Subcutaneous abdominal adipose tissue (tissue), 5 donors: ENCODE measurements around the gene TCEANC.
"Not testable (repeated sequence)": the region's sequence is repeated elsewhere in the genome, so short reads cannot be mapped to it uniquely, and the experiment has no call there.

ENCODE experiments used
- H3K27ac ChIP-seq: one replicate; pipeline ENCODE4 v1.7.0; 2013; ENCODE audit warnings: low read depth, mild to moderate bottlenecking, inconsistent platforms, low read length, moderate library complexity
- H3K27me3 ChIP-seq, 5 donors: one replicate each; pipeline ENCODE4 v1.7.0; 2013; ENCODE audit warnings: low read length in 5 of 5, inconsistent platforms in 1 of 5; ENCODE audit not compliant: control insufficient read depth in 5 of 5, insufficient read depth in 4 of 5
- H3K36me3 ChIP-seq, 5 donors: one replicate each; pipeline ENCODE4 v1.7.0; 2013; ENCODE audit warnings: low read length in 5 of 5; ENCODE audit not compliant: control insufficient read depth in 5 of 5, insufficient read depth in 5 of 5
- H3K4me1 ChIP-seq, 5 donors: one replicate each; pipeline ENCODE4 v1.7.0; 2013; ENCODE audit warnings: low read length in 5 of 5, mild to moderate bottlenecking in 3 of 5, moderate library complexity in 1 of 5; ENCODE audit not compliant: control insufficient read depth in 5 of 5, insufficient read depth in 5 of 5
- H3K4me3 ChIP-seq, 5 donors: one replicate each; pipeline ENCODE4 v1.7.0; 2013; ENCODE audit warnings: low read length in 5 of 5, low read depth in 1 of 5
- H3K9ac ChIP-seq, 5 donors: one replicate each; pipeline ENCODE4 v1.7.0; 2013; ENCODE audit warnings: low read length in 5 of 5, mild to moderate bottlenecking in 4 of 5, moderate library complexity in 3 of 5
- H3K9me3 ChIP-seq, 5 donors: one replicate each; pipeline ENCODE4 v1.7.0; 2013; ENCODE audit warnings: low read length in 5 of 5; ENCODE audit not compliant: control insufficient read depth in 5 of 5
- donor health status: healthy.
- donor health status: healthy.
- donor health status: healthy.
- donor health status: healthy.
- donor health status: healthy.

TCEANC gene

DNA sequence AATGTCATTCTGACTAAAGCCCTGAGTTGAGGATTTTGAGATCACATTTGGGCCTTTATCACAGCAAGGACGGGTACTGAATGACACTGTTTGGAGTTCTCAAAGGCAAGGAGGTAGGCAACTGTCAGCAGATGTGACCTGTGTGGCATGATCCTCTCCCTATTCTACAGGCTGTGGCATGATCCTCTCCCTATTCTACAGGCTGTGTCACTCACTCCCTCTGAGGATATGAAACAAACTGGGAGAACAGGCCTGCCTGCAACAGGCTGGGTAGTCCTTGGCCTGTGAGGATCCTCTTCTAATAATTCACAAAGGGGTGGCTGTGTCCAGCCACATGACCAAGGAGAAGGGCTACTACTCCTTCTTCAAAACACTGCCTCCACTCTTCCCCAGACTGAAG is 14.9 kb upstream of the TCEANC start:
- Histone ChIP-seq H3K27ac (no peak overlapping the region), H3K36me3 (no peaks in the 10 kb centered on the region), H3K4me1 (no peaks in the 10 kb centered on the region), H3K9me3 (peaks cover 3 to 23% (median 14%) of the 10 kb centered on the region in 5 donors), H3K9ac (no peak overlapping the region), H3K27me3 (peaks cover 0 to 17% (median 8%) of the 10 kb centered on the region in 5 donors), H3K4me3 (no peak overlapping the region)

- Histone ChIP-seq H3K4me1 (no peaks in the 10 kb centered on the region), H3K9ac (no peak overlapping the region), H3K36me3 (no peaks in the 10 kb centered on the region), H3K9me3 (peaks cover 3 to 23% (median 14%) of the 10 kb centered on the region in 5 donors), H3K27ac (no peak overlapping the region), H3K4me3 (no peak overlapping the region), H3K27me3 (peaks cover 0 to 17% (median 8%) of the 10 kb centered on the region in 5 donors)
Observed at GRCh38 chrX:13638826-13639225, 14.1 kb upstream of the TCEANC start.

- not testable (repeated sequence) for H3K4me1 ChIP-seq, H3K36me3 ChIP-seq, H3K9ac ChIP-seq, H3K4me3 ChIP-seq, H3K27ac ChIP-seq
- Histone ChIP-seq H3K27me3 (peaks cover 0 to 15% (median 7%) of the 10 kb centered on the region in 5 donors), H3K9me3 (peaks cover 3 to 12% (median 10%) of the 10 kb centered on the region in 5 donors)
Observed at GRCh38 chrX:13641684-13642083, 11.3 kb upstream of the TCEANC start.

DNA sequence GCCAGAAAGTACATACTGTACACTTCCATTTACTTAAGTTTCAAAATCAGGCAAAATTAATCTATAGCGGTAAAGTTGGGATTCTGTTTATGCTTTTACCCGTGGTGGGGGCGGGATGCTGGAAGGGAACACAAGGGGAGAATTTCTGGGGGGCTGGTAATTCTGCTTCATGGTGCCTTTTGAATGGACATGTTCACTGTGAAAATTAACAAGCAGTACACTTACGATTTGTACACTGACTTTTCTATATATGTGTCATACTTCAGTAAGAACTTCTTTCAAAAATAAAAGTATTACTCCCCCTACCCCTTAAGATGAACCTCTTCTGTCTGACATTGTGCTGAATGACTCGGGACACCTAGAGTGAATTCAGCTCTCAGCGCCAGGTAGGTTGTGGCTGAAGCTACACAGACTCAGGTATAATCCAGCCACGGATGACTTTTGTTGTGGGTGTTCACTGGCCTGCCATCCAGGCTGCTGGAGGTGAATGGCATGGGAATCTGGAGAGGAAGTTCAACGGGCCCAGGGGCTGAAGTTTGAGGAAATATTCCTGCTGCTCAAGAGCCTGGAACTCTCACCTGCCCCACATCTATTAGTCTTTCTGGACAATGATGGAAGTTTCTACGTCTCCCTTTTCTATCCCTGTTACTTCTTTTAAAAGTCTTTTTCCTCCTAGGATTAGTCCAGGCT is 7.3 kb upstream of the TCEANC start:
- peaks cover 0 to 10% (median 8%) of the 10 kb centered on the region in 5 donors for H3K27me3 ChIP-seq
- H3K9me3 ChIP-seq, result no peaks in the 10 kb centered on the region
- no peak overlapping the region for H3K4me3 ChIP-seq
- H3K27ac ChIP-seq, result no peak overlapping the region
- H3K9ac ChIP-seq, result no peak overlapping the region
- H3K4me1 ChIP-seq, result peaks cover 0 to 6% (median 0%) of the 10 kb centered on the region in 5 donors
- H3K36me3 ChIP-seq, result no peaks in the 10 kb centered on the region

- Histone ChIP-seq H3K4me1 (peaks cover 0 to 6% (median 0%) of the 10 kb centered on the region in 5 donors), H3K27me3 (peaks cover 0 to 9% (median 8%) of the 10 kb centered on the region in 5 donors), H3K36me3 (no peaks in the 10 kb centered on the region), H3K9me3 (no peaks in the 10 kb centered on the region), H3K4me3 (no peak overlapping the region), H3K9ac (no peak overlapping the region), H3K27ac (no peak overlapping the region)
Observed at GRCh38 chrX:13646154-13646549, 6.8 kb upstream of the TCEANC start.

- Histone ChIP-seq H3K27me3 (peaks cover 0 to 10% (median 8%) of the 10 kb centered on the region in 5 donors), H3K4me1 (peaks cover 6 to 13% (median 6%) of the 10 kb centered on the region in 5 donors), H3K9me3 (peaks cover 0 to under 1% (median 0%) of the 10 kb centered on the region in 5 donors), H3K4me3 (no peak overlapping the region), H3K9ac (no peak overlapping the region), H3K27ac (peak overlapping the region; percentile 39), H3K36me3 (no peaks in the 10 kb centered on the region)
Observed at GRCh38 chrX:13647709-13648212, 5.2 kb upstream of the TCEANC start.

GRCh38 chrX:13648336-13648735 is 4.6 kb upstream of the TCEANC start:
- H3K9me3 ChIP-seq, H3K4me3 ChIP-seq, H3K9ac ChIP-seq, H3K36me3 ChIP-seq: not testable (repeated sequence)
- peak overlapping the region; percentile 39 for H3K27ac ChIP-seq
- H3K4me1 ChIP-seq, result peaks cover 7 to 19% (median 10%) of the 10 kb centered on the region in 5 donors
- H3K27me3 ChIP-seq, result peaks cover 0 to 13% (median 8%) of the 10 kb centered on the region in 5 donors

DNA sequence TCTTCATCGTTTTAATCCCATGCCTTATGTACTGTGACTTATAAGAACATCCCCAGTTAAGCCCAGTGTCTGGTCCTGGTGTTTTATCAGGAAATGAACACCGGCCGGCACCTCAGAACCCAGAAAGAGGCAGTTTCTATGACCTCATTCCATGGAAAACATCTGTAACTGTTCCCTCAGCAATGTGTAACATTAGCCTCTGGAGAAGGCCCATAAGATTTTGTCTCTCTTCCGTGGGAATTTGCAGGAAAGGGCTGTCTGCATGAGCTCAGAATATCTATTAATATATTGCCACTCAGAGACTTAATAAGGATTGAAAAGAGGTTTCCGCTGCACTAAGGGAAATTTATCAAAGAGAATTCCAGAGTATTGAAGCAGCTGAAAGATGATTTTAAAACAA is 3.1 kb upstream of the TCEANC start:
- H3K36me3 ChIP-seq, result peaks cover 0 to 2% (median 0%) of the 10 kb centered on the region in 5 donors
- no peak overlapping the region for H3K4me3 ChIP-seq
- peaks cover 0 to 13% (median 6%) of the 10 kb centered on the region in 5 donors for H3K27me3 ChIP-seq
- H3K27ac ChIP-seq, result no peak overlapping the region
- H3K9ac ChIP-seq, result no peak overlapping the region
- peaks cover 12 to 25% (median 17%) of the 10 kb centered on the region in 5 donors for H3K4me1 ChIP-seq
- H3K9me3 ChIP-seq, result peaks cover 0 to 2% (median 0%) of the 10 kb centered on the region in 5 donors

DNA sequence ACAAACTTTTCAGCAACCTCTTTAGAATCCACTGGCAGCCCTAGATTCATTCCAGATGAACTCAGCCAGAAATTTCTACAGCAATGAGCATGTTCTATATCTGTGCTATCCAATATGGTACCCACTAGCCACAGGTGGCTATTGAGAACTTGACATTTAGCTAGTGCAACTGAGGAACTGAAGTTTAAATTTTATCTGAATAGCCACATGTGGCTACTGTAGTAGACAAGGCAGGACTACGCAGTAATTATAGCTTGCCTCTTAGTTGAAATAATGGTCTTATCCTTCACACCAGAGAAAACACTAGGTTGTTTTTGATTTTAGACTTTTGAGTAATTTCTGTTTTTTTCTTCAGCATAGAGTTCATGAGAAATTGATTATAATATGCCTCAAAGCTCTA is 2.6 kb upstream of the TCEANC start:
- no peak overlapping the region for H3K9ac ChIP-seq
- H3K4me3 ChIP-seq, result no peak overlapping the region
- H3K27me3 ChIP-seq, result peaks cover 0 to 13% (median 6%) of the 10 kb centered on the region in 5 donors
- peaks cover 0 to 2% (median 0%) of the 10 kb centered on the region in 5 donors for H3K9me3 ChIP-seq
- no peak overlapping the region for H3K27ac ChIP-seq
- H3K4me1 ChIP-seq, result peaks cover 12 to 25% (median 17%) of the 10 kb centered on the region in 5 donors
- peaks cover 0 to 2% (median 0%) of the 10 kb centered on the region in 5 donors for H3K36me3 ChIP-seq

- Histone ChIP-seq H3K4me1 (peaks cover 12 to 25% (median 17%) of the 10 kb centered on the region in 5 donors), H3K9ac (no peak overlapping the region), H3K27ac (no peak overlapping the region), H3K36me3 (peaks cover 0 to 4% (median 0%) of the 10 kb centered on the region in 5 donors), H3K27me3 (peaks cover 0 to 13% (median 6%) of the 10 kb centered on the region in 5 donors), H3K9me3 (peaks cover 0 to 2% (median 0%) of the 10 kb centered on the region in 5 donors), H3K4me3 (no peak overlapping the region)
Observed at GRCh38 chrX:13651150-13651549, 1.8 kb upstream of the TCEANC start.
